K562 (cell line): ENCODE measurements around the gene NEK2. TPM values are rescaled to one million over a fixed set of nuclear protein-coding genes. Genes with fewer than 3 reads are reported as not detected.

Experiments
- CTBP1 ChIP-seq: fragments of 450-650 bp; IDR thresholded peaks from 2 replicates; pipeline ENCODE4 v1.6.1; 2016; ENCODE audit warnings: borderline replicate concordance
- DDX20 ChIP-seq: fragments of 450-650 bp; IDR thresholded peaks from 2 replicates; pipeline ENCODE4 v1.6.1; 2016; ENCODE audit warnings: missing genetic modification characterization, low read depth, mild to moderate bottlenecking, missing compliant biosample characterization, moderate library complexity
- DLX4 ChIP-seq: fragments of 250-450 bp; sonication (Bioruptor Pico); IDR thresholded peaks from 2 replicates; pipeline ENCODE4 v1.6.1; 2021; ENCODE audit warnings: mild to moderate bottlenecking
- E2F1 ChIP-seq: sonication (generic); formaldehyde crosslinking; IDR thresholded peaks from 2 replicates; pipeline ENCODE4 v1.8.1; 2023; ENCODE audit warnings: mild to moderate bottlenecking, missing genetic modification reagents, moderate library complexity
- EP400 ChIP-seq: fragments of 450-650 bp; IDR thresholded peaks from 2 replicates; pipeline ENCODE4 v1.6.1; 2017; ENCODE audit warnings: antibody characterized with exemption, mild to moderate bottlenecking, moderate library complexity
- HNRNPH1 ChIP-seq: fragments of 200-400 bp; formaldehyde crosslinking; optimal IDR thresholded peaks from 2 replicates; pipeline ENCODE3; 2017; ENCODE audit warnings: low read depth, mild to moderate bottlenecking, low read length, moderate library complexity
- MAZ ChIP-seq, 2 experiments: fragments of 450-650 bp in 1 of 2; sonication (generic) in 1 of 2; formaldehyde crosslinking; IDR thresholded peaks in 1 of 2; conservative IDR thresholded peaks in 1 of 2; 2 replicates each; pipeline versions ENCODE4 v1.4.0 to v1.5.0; 2020; ENCODE audit warnings: mild to moderate bottlenecking in 1 of 2, missing genetic modification reagents in 1 of 2
- NR2C2 ChIP-seq, 2 experiments: fragments of 200-800 bp in 1 of 2; sonication (Bioruptor generic) in 1 of 2; sonication (generic) in 1 of 2; formaldehyde crosslinking in 1 of 2; IDR thresholded peaks; 2 replicates each; pipeline versions ENCODE4 v1.6.1 to v1.8.0; 2016 to 2022; ENCODE audit warnings: mild to moderate bottlenecking in 1 of 2, missing compliant biosample characterization in 1 of 2, missing genetic modification characterization in 1 of 2, missing genetic modification reagents in 1 of 2
- RAD51 ChIP-seq: fragments of 450-650 bp; IDR thresholded peaks from 2 replicates; pipeline ENCODE4 v1.7.1; 2016; ENCODE audit warnings: low read depth, mild to moderate bottlenecking, borderline replicate concordance
- SMAD1 ChIP-seq: fragments of 150-350 bp; IDR thresholded peaks from 2 replicates; pipeline ENCODE4 v1.6.1; 2014; ENCODE audit warnings: low read length, low read depth; ENCODE audit not compliant: partially characterized antibody
- SMARCA5 ChIP-seq: fragments of 450-650 bp; IDR thresholded peaks from 2 replicates; pipeline ENCODE4 v1.6.1; 2016
- SNAPC5 ChIP-seq: fragments of 250-450 bp; sonication (Bioruptor Pico); IDR thresholded peaks from 2 replicates; pipeline ENCODE4 v1.8.0; 2021; ENCODE audit warnings: moderate library complexity, mild to moderate bottlenecking, inconsistent platforms
- TAF15 ChIP-seq: fragments of 200-400 bp; formaldehyde crosslinking; IDR thresholded peaks from 2 replicates; pipeline ENCODE4 v1.6.1; 2017; ENCODE audit warnings: mild to moderate bottlenecking, low read depth, low read length, moderate library complexity
- TBP ChIP-seq: optimal IDR thresholded peaks from 2 replicates; pipeline ENCODE3; 2011; ENCODE audit warnings: low read depth, low read length, improper control_type of control experiment
- YBX1 ChIP-seq: fragments of 450-650 bp; IDR thresholded peaks from 2 replicates; pipeline ENCODE4 v1.7.1; 2016; ENCODE audit warnings: mild to moderate bottlenecking
- ZBTB17 ChIP-seq: fragments of 450-650 bp; formaldehyde crosslinking; IDR thresholded peaks from 2 replicates; pipeline ENCODE4 v1.4.0; 2020; ENCODE audit warnings: mild to moderate bottlenecking
- ZKSCAN8 ChIP-seq: fragments of 200-800 bp; sonication (Bioruptor generic); IDR thresholded peaks from 2 replicates; pipeline ENCODE4 v1.6.1; 2016; ENCODE audit warnings: missing genetic modification characterization, missing compliant biosample characterization
- polyA plus RNA-seq, 8 experiments: library from polyadenylated mRNA; depleted of rRNA in 4 of 8; stranded (reverse) in 5 of 8; unstranded in 3 of 8; fragments of >200 nt; fragmentation: Nextera tagmentation in 2 of 8; fragmentation: Illumina TruSeq in 1 of 8; extraction: Ambion mirVana in 2 of 8; extraction: Trizol in 1 of 8; gene quantifications; 2 replicates each; pipeline versions ENCODE4 v1.2.1 to v1.2.3, GENCODE V29; 2011 to 2014; ENCODE audit warnings: inconsistent platforms in 1 of 8, missing spikeins in 1 of 8
- total RNA-seq, 7 experiments: library from RNA; depleted of rRNA in 6 of 7; stranded (reverse); fragments of >200 nt in 6 of 7; fragmentation: Illumina TruSeq in 2 of 7; extraction: Trizol in 2 of 7; gene quantifications; 2 replicates each; pipeline versions ENCODE4 v1.2.1 to v1.2.3, GENCODE V29; 2011 to 2021; ENCODE audit warnings: low replicate concordance in 1 of 7
- TF ChIP-seq, protein P1 (sequence below): sonication (generic); formaldehyde crosslinking; IDR thresholded peaks from 2 replicates; pipeline ENCODE4 v1.9.0; 2022; ENCODE audit warnings: mild to moderate bottlenecking, missing genetic modification reagents
- TF ChIP-seq, protein P2 (sequence below), 3 experiments: IDR thresholded peaks in 2 of 3; conservative IDR thresholded peaks in 1 of 3; 2 replicates each; pipeline ENCODE4 v1.5.1; 2011 to 2012; ENCODE audit warnings: low read length in 3 of 3, mild to moderate bottlenecking in 3 of 3, control low read depth in 2 of 3, improper control_type of control experiment in 1 of 3, inconsistent platforms in 1 of 3, low read depth in 1 of 3, mixed read lengths in 1 of 3, moderate library complexity in 1 of 3; ENCODE audit not compliant: insufficient read depth in 2 of 3
- TF ChIP-seq, protein P3 (sequence below): fragments of 250-450 bp; sonication (Bioruptor Pico); IDR thresholded peaks from 2 replicates; pipeline ENCODE4 v1.5.0; 2021
- TF ChIP-seq, protein P4 (sequence below): fragments of 200-800 bp; sonication (Bioruptor generic); IDR thresholded peaks from 2 replicates; pipeline ENCODE4 v1.6.1; 2017; ENCODE audit warnings: missing genetic modification characterization, missing compliant biosample characterization

NEK2 gene
- total and polyA plus RNA-seq, 9 of the 15 experiments (the other 6 are each of a cell fraction or from before 2014, with no cell fraction given) = 30.0 to 74.7 (median 66.4) TPM

GRCh38 chr1:211633524-211633846 is 41.9 kb downstream of the NEK2 start (continued):
- TF ChIP-seq HNRNPH1 (no peak), SNAPC5 (CRISPR knock-in tag) (no peak), ZBTB17 (CRISPR knock-in tag) (no peak), E2F1 (CRISPR knock-in tag) (no peak), CTBP1 (peak; percentile 74; the same call in 1 of the 2 replicates), DDX20 (tag) (no peak), EP400 (no peak), TBP (no peak), RAD51 (no peak), DLX4 (CRISPR knock-in tag) (no peak), ZKSCAN8 (no peak), NR2C2 (CRISPR knock-in tag; IDR thresholded peaks at IDR 0.05) (0 out of 2 replicates have a peak, but pooled peaks have one; percentile 68), NR2C2 (tag; IDR thresholded peaks at IDR 0.05) (peak; percentile 90), SMAD1 (no peak), TAF15 (no peak), YBX1 (no peak), MAZ (CRISPR knock-in tag; conservative IDR thresholded peaks at IDR 0.05 in 1 of 2, IDR thresholded peaks at IDR 0.05 in 1 of 2) (0 out of 4 replicates have a peak, but pooled peaks of 1 of the 2 experiments have one; percentile 25), SMARCA5 (no peak)
- TF ChIP-seq, protein P1, sequence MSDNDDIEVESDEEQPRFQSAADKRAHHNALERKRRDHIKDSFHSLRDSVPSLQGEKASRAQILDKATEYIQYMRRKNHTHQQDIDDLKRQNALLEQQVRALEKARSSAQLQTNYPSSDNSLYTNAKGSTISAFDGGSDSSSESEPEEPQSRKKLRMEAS (CRISPR knock-in tag) = peak; percentile 44
- TF ChIP-seq, protein P2, sequence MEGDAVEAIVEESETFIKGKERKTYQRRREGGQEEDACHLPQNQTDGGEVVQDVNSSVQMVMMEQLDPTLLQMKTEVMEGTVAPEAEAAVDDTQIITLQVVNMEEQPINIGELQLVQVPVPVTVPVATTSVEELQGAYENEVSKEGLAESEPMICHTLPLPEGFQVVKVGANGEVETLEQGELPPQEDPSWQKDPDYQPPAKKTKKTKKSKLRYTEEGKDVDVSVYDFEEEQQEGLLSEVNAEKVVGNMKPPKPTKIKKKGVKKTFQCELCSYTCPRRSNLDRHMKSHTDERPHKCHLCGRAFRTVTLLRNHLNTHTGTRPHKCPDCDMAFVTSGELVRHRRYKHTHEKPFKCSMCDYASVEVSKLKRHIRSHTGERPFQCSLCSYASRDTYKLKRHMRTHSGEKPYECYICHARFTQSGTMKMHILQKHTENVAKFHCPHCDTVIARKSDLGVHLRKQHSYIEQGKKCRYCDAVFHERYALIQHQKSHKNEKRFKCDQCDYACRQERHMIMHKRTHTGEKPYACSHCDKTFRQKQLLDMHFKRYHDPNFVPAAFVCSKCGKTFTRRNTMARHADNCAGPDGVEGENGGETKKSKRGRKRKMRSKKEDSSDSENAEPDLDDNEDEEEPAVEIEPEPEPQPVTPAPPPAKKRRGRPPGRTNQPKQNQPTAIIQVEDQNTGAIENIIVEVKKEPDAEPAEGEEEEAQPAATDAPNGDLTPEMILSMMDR (IDR thresholded peaks at IDR 0.05 in 2 of 3, conservative IDR thresholded peaks at IDR 0.05 in 1 of 3; ENCODE audit: insufficient read depth in 2 of 3, low read depth in 1 of 3, low read length in 3 of 3) = no peak
- TF ChIP-seq, protein P3, sequence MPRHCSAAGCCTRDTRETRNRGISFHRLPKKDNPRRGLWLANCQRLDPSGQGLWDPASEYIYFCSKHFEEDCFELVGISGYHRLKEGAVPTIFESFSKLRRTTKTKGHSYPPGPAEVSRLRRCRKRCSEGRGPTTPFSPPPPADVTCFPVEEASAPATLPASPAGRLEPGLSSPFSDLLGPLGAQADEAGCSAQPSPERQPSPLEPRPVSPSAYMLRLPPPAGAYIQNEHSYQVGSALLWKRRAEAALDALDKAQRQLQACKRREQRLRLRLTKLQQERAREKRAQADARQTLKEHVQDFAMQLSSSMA (CRISPR knock-in tag) = no peak
- TF ChIP-seq, protein P4, sequence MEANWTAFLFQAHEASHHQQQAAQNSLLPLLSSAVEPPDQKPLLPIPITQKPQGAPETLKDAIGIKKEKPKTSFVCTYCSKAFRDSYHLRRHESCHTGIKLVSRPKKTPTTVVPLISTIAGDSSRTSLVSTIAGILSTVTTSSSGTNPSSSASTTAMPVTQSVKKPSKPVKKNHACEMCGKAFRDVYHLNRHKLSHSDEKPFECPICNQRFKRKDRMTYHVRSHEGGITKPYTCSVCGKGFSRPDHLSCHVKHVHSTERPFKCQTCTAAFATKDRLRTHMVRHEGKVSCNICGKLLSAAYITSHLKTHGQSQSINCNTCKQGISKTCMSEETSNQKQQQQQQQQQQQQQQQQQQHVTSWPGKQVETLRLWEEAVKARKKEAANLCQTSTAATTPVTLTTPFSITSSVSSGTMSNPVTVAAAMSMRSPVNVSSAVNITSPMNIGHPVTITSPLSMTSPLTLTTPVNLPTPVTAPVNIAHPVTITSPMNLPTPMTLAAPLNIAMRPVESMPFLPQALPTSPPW = no peak
